ENCODE data around the gene PDE4A.
"Not testable (repeated sequence)": the region's sequence is repeated elsewhere in the genome, so short reads cannot be mapped to it uniquely, and the experiment has no call there.

PDE4A gene

GRCh38 chr19:10420444-10421239 is at the start of gene PDE4A:
TSS of gene PDE4A (plus strand) at chr19:10420538. CDS start at chr19:10420765, 227 bp downstream.
- DNase-seq (ENCODE audit: low read depth) = peak; percentile 60

GRCh38 chr19:10372690-10373089 is 47.6 kb upstream of the PDE4A start:
- no peak for DNase-seq (ENCODE audit: low read depth)

- DNase-seq (ENCODE audit: low read depth) = no peak
These were observed 45.4 kb upstream of the PDE4A start for GRCh38 chr19:10374931-10375330.

- DNase-seq (ENCODE audit: low read depth) = not testable (repeated sequence)
These were observed 43.1 kb upstream of the PDE4A start for GRCh38 chr19:10377140-10377640.

GRCh38 chr19:10378124-10378523 is 42.2 kb upstream of the PDE4A start:
- DNase-seq (ENCODE audit: low read depth) = no peak

- DNase-seq (ENCODE audit: low read depth) = peak; percentile 30
These were observed 40.4 kb upstream of the PDE4A start for GRCh38 chr19:10379880-10380312.

GRCh38 chr19:10380313-10381102 is 39.8 kb upstream of the PDE4A start, which contains the start of gene TYK2:
TSS of gene TYK2 (minus strand) at chr19:10380572. CDS start at chr19:10378406, 2,166 bp downstream.
- peak; percentile 99 for DNase-seq (ENCODE audit: low read depth)

- DNase-seq (ENCODE audit: low read depth) = not testable (repeated sequence)
These were observed 37.2 kb upstream of the PDE4A start for GRCh38 chr19:10383223-10383499.

- no peak for DNase-seq (ENCODE audit: low read depth)
These were observed 35.8 kb upstream of the PDE4A start for GRCh38 chr19:10384580-10384979.

GRCh38 chr19:10388957-10389356 is 31.4 kb upstream of the PDE4A start:
- DNase-seq (ENCODE audit: low read depth) = peak; percentile 80

GRCh38 chr19:10389863-10390262 is 30.5 kb upstream of the PDE4A start:
- peak; percentile 47 for DNase-seq (ENCODE audit: low read depth)

- peak; percentile 75 for DNase-seq (ENCODE audit: low read depth)
These were observed 29.6 kb upstream of the PDE4A start for GRCh38 chr19:10390652-10391286.

GRCh38 chr19:10392120-10392519 is 28.2 kb upstream of the PDE4A start:
- DNase-seq (ENCODE audit: low read depth) = no peak

GRCh38 chr19:10393137-10393536 is 27.2 kb upstream of the PDE4A start:
- DNase-seq (ENCODE audit: low read depth) = no peak

- DNase-seq (ENCODE audit: low read depth) = no peak
These were observed 25.3 kb upstream of the PDE4A start for GRCh38 chr19:10395003-10395402.

GRCh38 chr19:10395436-10395835 is 24.9 kb upstream of the PDE4A start:
- no peak for DNase-seq (ENCODE audit: low read depth)

GRCh38 chr19:10395917-10396316 is 24.4 kb upstream of the PDE4A start:
- no peak for DNase-seq (ENCODE audit: low read depth)

GRCh38 chr19:10398819-10399218 is 21.5 kb upstream of the PDE4A start:
- DNase-seq (ENCODE audit: low read depth) = no peak

- not testable (repeated sequence) for DNase-seq (ENCODE audit: low read depth)
These were observed 21.0 kb upstream of the PDE4A start for GRCh38 chr19:10399340-10399739.

- no peak for DNase-seq (ENCODE audit: low read depth)
These were observed 20.5 kb upstream of the PDE4A start for GRCh38 chr19:10399878-10400277.

GRCh38 chr19:10402441-10403038 is 17.8 kb upstream of the PDE4A start:
- DNase-seq (ENCODE audit: low read depth) = peak; percentile 81
